Uterus (tissue), 2 donors: ENCODE results near the gene RNF144A.

ENCODE experiments used
- POLR2A ChIP-seq, 2 donors: fragments of 450-650 bp; IDR thresholded peaks; one replicate each; pipeline ENCODE4 v1.6.1; 2016; ENCODE audit warnings: antibody characterized with exemption in 2 of 2, mild to moderate bottlenecking in 1 of 2, moderate library complexity in 1 of 2
- TF ChIP-seq, protein P1 (sequence below), 4 experiments: fragments of 200-600 bp in 2 of 4; fragments of 450-650 bp in 2 of 4; sonication (generic) in 2 of 4; IDR thresholded peaks; one replicate each; pipeline ENCODE4 v1.5.1; 2016 to 2019; ENCODE audit warnings: antibody characterized with exemption in 4 of 4, mild to moderate bottlenecking in 2 of 4, moderate library complexity in 1 of 4

DNA sequence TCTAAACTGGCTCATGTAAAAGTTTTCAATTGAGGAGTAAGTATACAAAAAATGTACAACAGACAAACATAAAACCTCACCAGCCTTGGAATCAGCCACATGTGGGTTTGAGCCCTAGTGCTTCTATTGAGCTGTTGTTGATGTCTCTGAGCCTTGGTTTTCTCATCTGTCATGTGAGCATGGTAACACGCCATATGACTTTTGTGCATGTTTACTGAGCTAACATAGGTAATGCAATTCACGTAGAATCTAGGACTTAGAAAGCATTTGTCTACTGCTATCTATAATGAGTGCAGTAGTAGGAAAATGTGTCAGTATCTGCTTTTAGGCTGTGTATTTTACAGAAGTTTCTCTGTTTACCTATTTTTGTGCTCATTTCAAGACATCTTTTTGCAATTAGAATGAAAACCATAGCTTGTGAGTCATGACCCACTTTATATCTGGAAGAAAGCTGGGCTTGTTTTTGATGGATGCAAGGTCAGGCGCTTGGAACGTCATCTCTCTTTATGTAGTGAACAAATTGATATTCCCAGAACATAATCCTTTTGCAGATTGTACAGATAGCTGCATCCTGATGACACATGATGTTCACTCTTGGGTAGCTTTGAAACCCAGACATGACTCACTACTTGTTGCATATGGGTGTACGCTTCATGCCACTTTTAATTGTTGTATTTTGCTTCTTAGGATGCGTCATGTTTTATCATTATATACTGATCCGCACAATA lies 94.3 kb downstream of the RNF144A start:
- TF ChIP-seq, protein P1, sequence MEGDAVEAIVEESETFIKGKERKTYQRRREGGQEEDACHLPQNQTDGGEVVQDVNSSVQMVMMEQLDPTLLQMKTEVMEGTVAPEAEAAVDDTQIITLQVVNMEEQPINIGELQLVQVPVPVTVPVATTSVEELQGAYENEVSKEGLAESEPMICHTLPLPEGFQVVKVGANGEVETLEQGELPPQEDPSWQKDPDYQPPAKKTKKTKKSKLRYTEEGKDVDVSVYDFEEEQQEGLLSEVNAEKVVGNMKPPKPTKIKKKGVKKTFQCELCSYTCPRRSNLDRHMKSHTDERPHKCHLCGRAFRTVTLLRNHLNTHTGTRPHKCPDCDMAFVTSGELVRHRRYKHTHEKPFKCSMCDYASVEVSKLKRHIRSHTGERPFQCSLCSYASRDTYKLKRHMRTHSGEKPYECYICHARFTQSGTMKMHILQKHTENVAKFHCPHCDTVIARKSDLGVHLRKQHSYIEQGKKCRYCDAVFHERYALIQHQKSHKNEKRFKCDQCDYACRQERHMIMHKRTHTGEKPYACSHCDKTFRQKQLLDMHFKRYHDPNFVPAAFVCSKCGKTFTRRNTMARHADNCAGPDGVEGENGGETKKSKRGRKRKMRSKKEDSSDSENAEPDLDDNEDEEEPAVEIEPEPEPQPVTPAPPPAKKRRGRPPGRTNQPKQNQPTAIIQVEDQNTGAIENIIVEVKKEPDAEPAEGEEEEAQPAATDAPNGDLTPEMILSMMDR (IDR thresholded peaks at IDR 0.05), result no peak
- no peak for TF ChIP-seq POLR2A (IDR thresholded peaks at IDR 0.05)
